Purkinje cell (primary cell): ENCODE results near the gene MRLN. TPM values are rescaled to one million over a fixed set of nuclear protein-coding genes. Genes with fewer than 3 reads are reported as not detected.

Experiments
- polyA plus RNA-seq: library from polyadenylated mRNA; unstranded; fragments of >200 nt; fragmentation: Nextera tagmentation; gene quantifications from 2 replicates; pipeline ENCODE4 v1.2.1, GENCODE V29; 2014

MRLN gene
- polyA plus RNA-seq = 5.6 and 25.2 TPM in 2 replicates

DNA sequence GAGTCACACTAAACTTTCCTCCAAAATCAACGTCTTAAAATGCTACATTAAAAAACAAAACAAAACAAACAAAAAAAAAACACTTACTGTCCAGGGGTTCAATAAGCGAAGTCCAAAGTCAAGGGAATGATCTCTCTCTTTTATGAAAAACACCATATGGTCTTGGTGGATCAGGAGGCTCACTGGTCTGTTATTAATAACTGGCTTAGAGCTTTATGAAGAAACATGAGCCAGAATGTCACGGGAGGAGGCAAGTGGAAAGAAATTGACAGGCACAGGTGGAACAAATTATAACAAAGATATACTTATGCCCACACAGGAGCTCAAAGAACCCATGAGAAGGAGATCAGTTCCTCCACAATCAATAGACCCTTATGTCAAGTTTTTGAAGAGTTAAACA, at the start of gene MRLN:
Gene MRLN (minus strand): TSS at position 189 of the 400 bp plus-strand sequence.

DNA sequence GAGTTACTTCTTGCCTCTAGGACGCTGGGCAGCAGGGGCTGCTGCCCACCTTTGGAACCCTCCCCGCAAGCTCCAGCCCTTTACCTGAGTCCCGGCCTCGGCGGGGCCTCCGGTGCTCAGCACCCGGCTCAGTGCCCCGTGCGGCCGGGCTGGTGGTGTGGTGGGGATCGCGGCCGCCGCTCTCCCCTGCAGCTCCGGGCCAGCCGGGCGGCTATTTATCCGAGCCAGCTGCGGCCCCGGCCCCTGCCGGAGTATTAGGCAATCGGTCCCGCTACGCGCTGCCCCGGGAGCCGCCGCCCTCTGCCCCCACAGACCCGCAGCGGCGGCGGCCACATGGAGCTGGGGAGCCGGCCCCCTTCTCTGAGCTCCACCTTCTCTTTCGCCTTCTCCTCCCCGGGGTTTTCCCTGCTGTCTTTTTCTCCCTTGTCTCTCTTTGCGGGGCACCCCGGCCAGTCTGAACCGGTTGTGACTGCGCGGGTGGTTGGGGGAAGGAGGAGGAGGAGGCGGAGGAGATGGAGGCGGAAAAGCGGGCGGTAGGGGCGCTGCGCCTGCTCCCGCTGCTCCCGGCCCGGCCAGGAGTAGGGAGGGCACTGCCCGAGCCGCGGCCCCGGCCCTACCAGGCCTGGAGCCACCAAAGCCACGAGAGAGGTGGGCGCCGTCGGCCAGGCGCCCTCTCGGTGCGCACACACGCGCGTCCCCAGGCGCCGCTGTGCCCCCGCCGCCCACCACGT, 43.7 kb downstream of the MRLN start, which contains the start of gene SLC16A9:
Gene SLC16A9 (minus strand): TSS at position 456 of the 731 bp plus-strand sequence. CDS start 25,559 bp downstream, outside the sequence.

Other genes starting within 250 kb of the MRLN start
- 1.8 and 2.5 TPM in 2 replicates for gene SLC16A9, start 43.6 kb downstream of the MRLN start, polyA plus RNA-seq
- 19.2 and 25.0 TPM in 2 replicates for gene CCDC6, start 153.1 kb upstream of the MRLN start, polyA plus RNA-seq